Prostate gland (tissue), 2 donors: ENCODE results near the gene TMED6.

ENCODE experiments used
- CTCF ChIP-seq, 4 experiments: fragments of 200-600 bp in 2 of 4; fragments of 450-650 bp in 2 of 4; sonication (generic) in 2 of 4; IDR thresholded peaks; 1 replicate in 3 of 4; 2 replicates in 1 of 4; pipeline ENCODE4 v1.5.1; 2016 to 2019; ENCODE audit warnings: antibody characterized with exemption in 4 of 4, mild to moderate bottlenecking in 2 of 4, moderate library complexity in 2 of 4
- POLR2A ChIP-seq: fragments of 450-650 bp; IDR thresholded peaks from one replicate; pipeline ENCODE4 v1.6.1; 2016; ENCODE audit warnings: antibody characterized with exemption, mild to moderate bottlenecking
- POLR2AphosphoS5 ChIP-seq: sonication (generic); formaldehyde crosslinking; IDR thresholded peaks from one replicate; pipeline ENCODE4 v1.6.1; 2017; ENCODE audit warnings: antibody characterized with exemption

DNA sequence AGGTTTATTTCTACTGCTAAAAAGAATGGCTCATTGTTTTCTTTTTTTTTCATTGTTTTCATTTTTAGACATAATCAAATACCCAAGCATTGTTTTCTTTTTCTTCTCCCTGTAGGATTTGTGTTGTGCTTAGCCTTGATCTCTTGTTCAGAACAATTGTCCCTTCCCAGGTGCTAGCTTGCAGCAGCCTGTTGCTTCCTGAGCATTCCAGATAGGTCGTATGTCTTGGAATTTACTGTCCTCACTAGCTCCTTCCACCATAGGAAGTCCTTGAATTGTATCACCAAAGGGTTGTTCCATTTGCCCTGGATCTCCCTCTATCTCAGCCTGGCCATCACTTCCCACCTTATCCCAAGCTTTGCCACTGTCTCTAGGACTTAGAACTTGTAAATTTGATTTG is 50.4 kb downstream of the TMED6 start:
- TF ChIP-seq CTCF (IDR thresholded peaks at IDR 0.05) (no peak), POLR2AphosphoS5 (no peak), POLR2A (no peak)
